LNCaP clone FGC (cell line): ENCODE measurements around the gene MEAK7.
"Not testable (repeated sequence)": the region's sequence is repeated elsewhere in the genome, so short reads cannot be mapped to it uniquely, and the experiment has no call there.

Experiments used
- DNase-seq: peaks from one replicate; pipeline ENCODE4 v3.0.0-alpha.2; 2011; ENCODE audit warnings: low read depth
- H3K4me3 ChIP-seq: 2 replicates; pipeline ENCODE4 v1.5.1; 2011; ENCODE audit warnings: mild to moderate bottlenecking, low read depth, low read length, control low read depth
- TF ChIP-seq, protein P1 (sequence below): IDR thresholded peaks from 2 replicates; pipeline ENCODE4 v1.5.1; 2012; ENCODE audit warnings: mild to moderate bottlenecking; ENCODE audit not compliant: control insufficient read depth, insufficient read depth; ENCODE audit errors: extremely low read depth

The MEAK7 gene

DNA sequence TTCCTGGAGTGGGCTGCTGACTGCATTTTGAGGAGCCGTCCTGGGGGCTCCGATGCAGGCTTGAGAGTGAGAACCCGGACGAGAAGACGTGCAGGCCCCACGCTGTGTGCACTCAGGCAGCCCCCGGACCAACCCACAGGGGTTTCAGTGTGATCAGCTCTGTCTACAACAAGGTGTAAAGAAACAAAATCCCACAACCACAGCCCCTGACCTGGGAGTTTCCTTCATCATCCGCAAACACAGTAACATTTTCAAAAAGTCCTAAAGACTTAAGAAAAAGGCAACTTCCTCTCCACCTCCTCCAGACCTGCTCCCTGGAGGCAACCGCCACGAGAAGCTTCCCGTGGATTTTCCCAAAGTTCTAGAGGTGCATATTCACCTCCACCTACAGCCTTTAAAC, 15.4 kb upstream of the MEAK7 start:
- H3K4me3 ChIP-seq, result no peak overlapping the region
- no peak for DNase-seq
- TF ChIP-seq, protein P1, sequence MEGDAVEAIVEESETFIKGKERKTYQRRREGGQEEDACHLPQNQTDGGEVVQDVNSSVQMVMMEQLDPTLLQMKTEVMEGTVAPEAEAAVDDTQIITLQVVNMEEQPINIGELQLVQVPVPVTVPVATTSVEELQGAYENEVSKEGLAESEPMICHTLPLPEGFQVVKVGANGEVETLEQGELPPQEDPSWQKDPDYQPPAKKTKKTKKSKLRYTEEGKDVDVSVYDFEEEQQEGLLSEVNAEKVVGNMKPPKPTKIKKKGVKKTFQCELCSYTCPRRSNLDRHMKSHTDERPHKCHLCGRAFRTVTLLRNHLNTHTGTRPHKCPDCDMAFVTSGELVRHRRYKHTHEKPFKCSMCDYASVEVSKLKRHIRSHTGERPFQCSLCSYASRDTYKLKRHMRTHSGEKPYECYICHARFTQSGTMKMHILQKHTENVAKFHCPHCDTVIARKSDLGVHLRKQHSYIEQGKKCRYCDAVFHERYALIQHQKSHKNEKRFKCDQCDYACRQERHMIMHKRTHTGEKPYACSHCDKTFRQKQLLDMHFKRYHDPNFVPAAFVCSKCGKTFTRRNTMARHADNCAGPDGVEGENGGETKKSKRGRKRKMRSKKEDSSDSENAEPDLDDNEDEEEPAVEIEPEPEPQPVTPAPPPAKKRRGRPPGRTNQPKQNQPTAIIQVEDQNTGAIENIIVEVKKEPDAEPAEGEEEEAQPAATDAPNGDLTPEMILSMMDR, result no peak

GRCh38 chr16:84518804-84519341, 14.4 kb upstream of the MEAK7 start:
- TF ChIP-seq, protein P1, result no peak
- DNase-seq, result no peak
- no peak overlapping the region for H3K4me3 ChIP-seq

DNA sequence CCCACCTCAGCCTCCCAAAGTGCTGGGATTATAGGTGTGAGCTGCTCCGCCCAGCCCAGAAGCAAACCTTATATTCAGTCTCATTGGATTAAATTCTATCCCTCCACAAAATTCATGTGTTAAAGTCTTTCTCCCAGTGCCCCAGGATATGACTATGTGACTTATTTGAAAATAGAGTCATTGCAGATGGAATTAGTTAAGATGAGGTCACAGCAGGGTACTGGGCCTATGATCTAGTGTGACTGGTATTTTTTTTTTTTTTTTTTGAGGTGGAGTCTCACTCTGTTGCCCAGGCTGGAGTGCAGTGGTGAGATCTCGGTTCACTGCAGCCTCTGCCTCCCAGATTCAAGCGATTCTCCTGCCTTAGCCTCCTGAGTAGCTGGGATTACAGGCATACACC, 13.8 kb upstream of the MEAK7 start:
- DNase-seq, H3K4me3 ChIP-seq: not testable (repeated sequence)

- no peak overlapping the region for H3K4me3 ChIP-seq
- DNase-seq, result no peak
- TF ChIP-seq, protein P1, result no peak
Measured at GRCh38 chr16:84517366-84517765, 12.9 kb upstream of the MEAK7 start.

GRCh38 chr16:84514874-84515835, 10.7 kb upstream of the MEAK7 start:
- TF ChIP-seq, protein P1, result no peak
- no peak overlapping the region for H3K4me3 ChIP-seq
- no peak for DNase-seq

DNA sequence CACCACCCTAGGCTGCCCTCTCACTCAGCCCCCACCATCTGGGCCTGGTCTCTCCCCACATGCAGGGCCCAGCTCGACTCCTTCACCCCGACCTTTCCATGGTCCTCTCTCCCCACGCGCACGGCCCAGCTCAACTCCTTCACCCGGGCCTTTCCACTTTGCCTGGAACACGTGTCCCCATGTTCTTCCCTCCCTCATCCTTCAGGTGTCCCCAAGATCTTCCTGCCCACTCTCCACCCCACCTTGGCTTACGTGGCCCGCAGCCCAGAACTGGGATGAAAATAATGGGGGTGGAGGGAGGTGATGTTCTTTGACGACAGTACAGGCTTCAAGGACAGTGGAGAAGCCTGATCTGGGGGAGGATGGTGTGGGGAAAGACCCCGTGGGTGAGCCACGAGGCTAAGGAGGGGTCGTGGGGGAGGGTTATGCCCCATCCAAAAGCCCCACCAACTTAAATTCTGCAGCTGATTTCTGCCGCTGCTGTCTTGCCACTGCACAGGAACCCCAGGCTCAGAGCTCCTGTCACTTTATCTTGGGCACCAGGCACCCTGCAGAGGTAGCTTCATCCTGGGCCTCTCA, 9.9 kb upstream of the MEAK7 start:
- H3K4me3 ChIP-seq, result no peak overlapping the region
- no peak for DNase-seq
- TF ChIP-seq, protein P1, result no peak

- no peak overlapping the region for H3K4me3 ChIP-seq
- DNase-seq, result no peak
- TF ChIP-seq, protein P1, result no peak
Measured at GRCh38 chr16:84513666-84514065, 9.2 kb upstream of the MEAK7 start.
